HL-60 (cell line): ENCODE results near the gene ZSWIM2.
"Not testable (repeated sequence)": the region's sequence is repeated elsewhere in the genome, so short reads cannot be mapped to it uniquely, and the experiment has no call there.

Experiments used
- DNase-seq, 2 experiments: peaks; one replicate each; pipeline ENCODE4 v3.0.0-alpha.2; 2010 to 2020; ENCODE audit warnings: low read depth in 1 of 2, low spot score in 1 of 2
- H3K27ac ChIP-seq: fragments of 250-450 bp; sonication (Bioruptor Pico); replicated peaks from 2 replicates; pipeline ENCODE4 v1.5.1; 2020; ENCODE audit warnings: mild to moderate bottlenecking, moderate library complexity
- H3K27me3 ChIP-seq: fragments of 250-450 bp; sonication (Bioruptor Pico); 2 replicates; pipeline ENCODE4 v1.5.1; 2021; ENCODE audit warnings: mild to moderate bottlenecking, moderate library complexity; ENCODE audit not compliant: insufficient read depth, poor library complexity, severe bottlenecking
- H3K4me3 ChIP-seq: replicated peaks from 2 replicates; pipeline ENCODE4 v1.5.1; 2011; ENCODE audit warnings: mild to moderate bottlenecking, control low read depth, low read length; ENCODE audit not compliant: insufficient read depth
- GABPA ChIP-seq: IDR thresholded peaks from 2 replicates; pipeline ENCODE4 v1.6.1; 2012; ENCODE audit warnings: low read depth
- POLR2AphosphoS5 ChIP-seq: IDR thresholded peaks from 2 replicates; pipeline ENCODE4 v1.6.1; 2012; ENCODE audit warnings: low read depth
- SPI1 ChIP-seq: IDR thresholded peaks from 2 replicates; pipeline ENCODE4 v1.6.1; 2012; ENCODE audit warnings: low read depth, mild to moderate bottlenecking, borderline replicate concordance
- TF ChIP-seq, protein P1 (sequence below): IDR thresholded peaks from one replicate; pipeline ENCODE4 v1.5.1; 2011; ENCODE audit warnings: low read length, control low read depth, inconsistent platforms; ENCODE audit not compliant: insufficient read depth
- TF ChIP-seq, protein P2 (sequence below): IDR thresholded peaks from 2 replicates; pipeline ENCODE4 v1.6.1; 2012; ENCODE audit warnings: low read depth; ENCODE audit not compliant: insufficient replicate concordance

ZSWIM2 gene

DNA sequence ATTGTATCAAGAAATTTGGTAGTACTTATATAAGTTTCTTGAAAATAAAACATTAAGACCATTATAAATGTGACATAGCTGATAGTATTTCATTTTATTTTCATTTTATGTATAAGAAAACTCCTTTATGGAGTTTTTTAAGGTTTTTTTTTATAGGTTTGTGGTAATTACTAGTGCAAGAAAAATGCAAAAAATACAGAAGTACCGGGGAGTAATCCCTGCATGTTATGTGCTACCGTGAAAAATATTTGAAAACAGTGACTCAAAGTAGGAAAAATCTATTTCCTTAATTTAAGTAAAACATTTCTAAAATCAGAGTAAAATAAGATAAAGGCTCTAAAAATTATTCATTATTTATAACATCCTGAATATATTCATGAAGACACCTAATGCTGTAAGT lies 21.6 kb downstream of the ZSWIM2 start:
- no peak for DNase-seq
- Histone ChIP-seq H3K27me3 (no peaks in the 10 kb centered on the region), H3K27ac (no peak overlapping the region), H3K4me3 (no peak overlapping the region)
- TF ChIP-seq GABPA = no peak
- TF ChIP-seq POLR2AphosphoS5 = no peak
- TF ChIP-seq, protein P1, sequence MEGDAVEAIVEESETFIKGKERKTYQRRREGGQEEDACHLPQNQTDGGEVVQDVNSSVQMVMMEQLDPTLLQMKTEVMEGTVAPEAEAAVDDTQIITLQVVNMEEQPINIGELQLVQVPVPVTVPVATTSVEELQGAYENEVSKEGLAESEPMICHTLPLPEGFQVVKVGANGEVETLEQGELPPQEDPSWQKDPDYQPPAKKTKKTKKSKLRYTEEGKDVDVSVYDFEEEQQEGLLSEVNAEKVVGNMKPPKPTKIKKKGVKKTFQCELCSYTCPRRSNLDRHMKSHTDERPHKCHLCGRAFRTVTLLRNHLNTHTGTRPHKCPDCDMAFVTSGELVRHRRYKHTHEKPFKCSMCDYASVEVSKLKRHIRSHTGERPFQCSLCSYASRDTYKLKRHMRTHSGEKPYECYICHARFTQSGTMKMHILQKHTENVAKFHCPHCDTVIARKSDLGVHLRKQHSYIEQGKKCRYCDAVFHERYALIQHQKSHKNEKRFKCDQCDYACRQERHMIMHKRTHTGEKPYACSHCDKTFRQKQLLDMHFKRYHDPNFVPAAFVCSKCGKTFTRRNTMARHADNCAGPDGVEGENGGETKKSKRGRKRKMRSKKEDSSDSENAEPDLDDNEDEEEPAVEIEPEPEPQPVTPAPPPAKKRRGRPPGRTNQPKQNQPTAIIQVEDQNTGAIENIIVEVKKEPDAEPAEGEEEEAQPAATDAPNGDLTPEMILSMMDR = no peak
- no peak for TF ChIP-seq SPI1
- TF ChIP-seq, protein P2, sequence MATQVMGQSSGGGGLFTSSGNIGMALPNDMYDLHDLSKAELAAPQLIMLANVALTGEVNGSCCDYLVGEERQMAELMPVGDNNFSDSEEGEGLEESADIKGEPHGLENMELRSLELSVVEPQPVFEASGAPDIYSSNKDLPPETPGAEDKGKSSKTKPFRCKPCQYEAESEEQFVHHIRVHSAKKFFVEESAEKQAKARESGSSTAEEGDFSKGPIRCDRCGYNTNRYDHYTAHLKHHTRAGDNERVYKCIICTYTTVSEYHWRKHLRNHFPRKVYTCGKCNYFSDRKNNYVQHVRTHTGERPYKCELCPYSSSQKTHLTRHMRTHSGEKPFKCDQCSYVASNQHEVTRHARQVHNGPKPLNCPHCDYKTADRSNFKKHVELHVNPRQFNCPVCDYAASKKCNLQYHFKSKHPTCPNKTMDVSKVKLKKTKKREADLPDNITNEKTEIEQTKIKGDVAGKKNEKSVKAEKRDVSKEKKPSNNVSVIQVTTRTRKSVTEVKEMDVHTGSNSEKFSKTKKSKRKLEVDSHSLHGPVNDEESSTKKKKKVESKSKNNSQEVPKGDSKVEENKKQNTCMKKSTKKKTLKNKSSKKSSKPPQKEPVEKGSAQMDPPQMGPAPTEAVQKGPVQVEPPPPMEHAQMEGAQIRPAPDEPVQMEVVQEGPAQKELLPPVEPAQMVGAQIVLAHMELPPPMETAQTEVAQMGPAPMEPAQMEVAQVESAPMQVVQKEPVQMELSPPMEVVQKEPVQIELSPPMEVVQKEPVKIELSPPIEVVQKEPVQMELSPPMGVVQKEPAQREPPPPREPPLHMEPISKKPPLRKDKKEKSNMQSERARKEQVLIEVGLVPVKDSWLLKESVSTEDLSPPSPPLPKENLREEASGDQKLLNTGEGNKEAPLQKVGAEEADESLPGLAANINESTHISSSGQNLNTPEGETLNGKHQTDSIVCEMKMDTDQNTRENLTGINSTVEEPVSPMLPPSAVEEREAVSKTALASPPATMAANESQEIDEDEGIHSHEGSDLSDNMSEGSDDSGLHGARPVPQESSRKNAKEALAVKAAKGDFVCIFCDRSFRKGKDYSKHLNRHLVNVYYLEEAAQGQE = no peak

GRCh38 chr2:186822323-186822722 lies 26.6 kb downstream of the ZSWIM2 start:
- Histone ChIP-seq H3K27me3 (no peaks in the 10 kb centered on the region), H3K27ac (no peak overlapping the region), H3K4me3 (no peak overlapping the region)
- no peak for TF ChIP-seq POLR2AphosphoS5
- TF ChIP-seq GABPA = no peak
- no peak for TF ChIP-seq SPI1
- TF ChIP-seq, protein P1 = no peak
- no peak for DNase-seq

- Histone ChIP-seq H3K27ac (no peak overlapping the region), H3K27me3 (no peaks in the 10 kb centered on the region), H3K4me3 (no peak overlapping the region)
- TF ChIP-seq GABPA = no peak
- TF ChIP-seq, protein P1 = no peak
- TF ChIP-seq POLR2AphosphoS5 = no peak
- TF ChIP-seq, protein P2 = no peak
- no peak for TF ChIP-seq SPI1
- no peak for DNase-seq
These were observed 28.7 kb downstream of the ZSWIM2 start for GRCh38 chr2:186820303-186820702.

DNA sequence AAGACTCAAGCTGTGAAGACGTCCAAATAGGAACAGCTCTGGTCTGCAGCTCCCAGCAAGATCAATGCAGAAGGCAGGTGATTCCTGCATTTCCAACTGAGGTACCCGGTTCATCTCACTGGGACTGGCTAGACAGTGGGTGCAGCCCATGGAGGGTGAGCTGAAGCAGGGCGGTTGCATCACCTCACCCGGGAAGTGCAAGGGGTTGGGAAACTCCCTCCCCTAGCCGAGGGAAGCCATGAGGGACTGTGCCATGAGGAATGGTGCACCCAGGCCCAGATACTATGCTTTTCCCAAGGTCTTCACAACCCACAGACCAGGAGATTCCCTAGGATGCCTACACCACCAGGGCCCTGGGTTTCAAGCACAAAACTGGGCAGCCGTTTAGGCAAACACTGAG lies 37.2 kb downstream of the ZSWIM2 start:
- not testable (repeated sequence) for H3K27ac ChIP-seq, DNase-seq, H3K4me3 ChIP-seq, H3K27me3 ChIP-seq
